H7 (cell line): ENCODE results near the gene RAB17. TPM values are rescaled to one million over a fixed set of nuclear protein-coding genes. Genes with fewer than 3 reads are reported as not detected.
"Not testable (repeated sequence)": the region's sequence is repeated elsewhere in the genome, so short reads cannot be mapped to it uniquely, and the experiment has no call there.

Experiments
- DNase-seq: peaks from one replicate; pipeline ENCODE4 v3.0.0; 2012
- H3K27me3 ChIP-seq: 2 replicates; pipeline ENCODE4 v1.6.0; 2011; ENCODE audit warnings: mild to moderate bottlenecking, low read length; ENCODE audit not compliant: control insufficient read depth, insufficient read depth
- H3K36me3 ChIP-seq: replicated peaks from 2 replicates; pipeline ENCODE4 v1.5.1; 2011; ENCODE audit warnings: low read length; ENCODE audit not compliant: control insufficient read depth, insufficient read depth
- H3K4me3 ChIP-seq: 2 replicates; pipeline ENCODE4 v1.5.1; 2011; ENCODE audit warnings: low read depth, mild to moderate bottlenecking, control low read depth, low read length, moderate library complexity; ENCODE audit not compliant: insufficient read depth
- total RNA-seq: library from RNA; depleted of rRNA; stranded (reverse); fragments of >200 nt; shearing (Covaris generic); gene quantifications from 2 replicates; pipeline ENCODE4 v1.2.3, GENCODE V29; 2014

RAB17 gene
- total RNA-seq, 1 experiment from 2014 or later = 25.5 TPM

GRCh38 chr2:237614151-237614720 lies 23.7 kb upstream of the RAB17 start:
- Histone ChIP-seq H3K27me3 (no peaks in the 10 kb centered on the region), H3K36me3 (no peaks in the 10 kb centered on the region), H3K4me3 (no peak overlapping the region)
- DNase-seq = peak; percentile 82

- Histone ChIP-seq H3K27me3 (no peaks in the 10 kb centered on the region), H3K4me3 (no peak overlapping the region), H3K36me3 (no peaks in the 10 kb centered on the region)
- peak; percentile 35 for DNase-seq
Observed at GRCh38 chr2:237613679-237614078, 23.1 kb upstream of the RAB17 start.

DNA sequence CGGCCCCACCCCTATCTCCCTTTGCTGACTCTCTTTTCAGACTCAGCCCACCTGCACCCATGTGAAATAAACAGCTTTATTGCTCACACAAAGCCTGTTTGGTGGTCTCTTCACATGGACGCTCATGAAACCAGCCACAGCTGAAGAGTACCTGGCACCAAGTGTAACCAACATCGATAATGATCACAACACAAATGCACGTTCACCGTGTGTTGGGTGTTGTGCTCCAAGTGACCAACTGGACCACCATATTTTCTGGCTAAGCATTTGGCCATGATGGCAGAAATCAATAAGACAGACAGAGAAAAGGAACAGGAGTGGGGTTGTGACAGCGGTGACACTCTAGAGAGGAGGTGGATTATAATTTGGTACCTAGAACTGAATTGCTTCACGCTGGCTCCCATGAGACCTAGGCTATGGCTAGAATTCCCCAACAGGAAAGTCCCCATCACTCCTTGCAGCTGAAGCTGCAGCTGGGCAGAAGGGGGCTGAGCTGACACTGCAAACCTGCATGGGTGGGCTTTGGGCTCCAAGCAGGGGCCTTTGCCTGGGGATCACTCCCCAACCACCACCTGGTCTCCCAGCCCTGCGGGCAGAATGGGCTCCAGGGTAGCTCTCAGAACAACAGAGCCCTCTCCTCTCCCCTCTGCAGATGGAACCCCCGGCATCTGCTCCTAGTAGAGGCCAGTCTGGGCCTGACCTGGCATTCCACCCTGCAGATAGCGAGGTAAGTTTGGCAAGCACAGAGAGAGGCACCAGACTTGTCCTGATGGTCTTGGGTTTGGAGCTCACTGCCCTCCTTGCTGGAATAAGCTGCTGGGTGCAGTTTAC lies 22.2 kb upstream of the RAB17 start:
- no peaks in the 10 kb centered on the region for H3K36me3 ChIP-seq
- DNase-seq = no peak
- H3K4me3 ChIP-seq = no peak overlapping the region
- H3K27me3 ChIP-seq = no peaks in the 10 kb centered on the region

DNA sequence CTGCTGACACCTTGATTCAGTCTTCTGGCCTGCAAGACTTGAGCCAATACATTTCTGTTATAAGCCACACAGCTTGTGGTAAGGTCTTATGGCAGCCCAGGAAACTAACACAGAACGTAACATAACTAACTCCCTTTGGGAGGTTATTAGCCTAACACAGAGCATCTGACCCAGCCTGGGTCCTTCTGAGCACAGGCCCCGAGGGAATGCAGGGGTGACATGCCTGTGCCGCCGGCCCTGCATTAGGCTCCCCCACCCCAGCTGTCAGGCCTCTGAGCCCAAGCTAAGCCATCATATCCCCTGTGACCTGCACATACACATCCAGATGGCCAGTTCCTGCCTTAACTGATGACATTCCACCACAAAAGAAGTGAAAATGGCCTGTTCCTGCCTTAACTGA lies 16.0 kb upstream of the RAB17 start:
- not testable (repeated sequence) for H3K36me3 ChIP-seq, DNase-seq, H3K27me3 ChIP-seq, H3K4me3 ChIP-seq

GRCh38 chr2:237604960-237605359 lies 14.4 kb upstream of the RAB17 start:
- no peaks in the 10 kb centered on the region for H3K27me3 ChIP-seq
- no peaks in the 10 kb centered on the region for H3K36me3 ChIP-seq
- no peak overlapping the region for H3K4me3 ChIP-seq
- DNase-seq = no peak

DNA sequence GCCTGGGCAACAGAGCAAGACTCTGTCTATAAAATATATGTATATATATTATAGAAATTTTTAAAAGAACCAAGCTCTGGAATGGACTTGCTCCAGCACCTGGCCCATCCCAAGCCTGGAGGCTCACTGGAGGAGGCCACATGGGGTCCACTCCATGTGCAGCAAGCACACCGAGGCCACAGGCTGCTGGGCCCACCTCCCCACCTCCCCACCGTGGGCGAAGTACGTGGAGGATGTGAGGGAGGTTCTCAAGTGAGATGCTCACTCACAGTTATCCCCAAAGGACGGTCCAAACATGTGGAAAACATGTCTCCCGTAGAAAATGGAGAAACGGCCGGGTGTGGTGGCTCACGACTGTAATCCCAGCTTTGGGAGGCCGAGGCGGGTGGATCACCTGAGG lies 13.9 kb upstream of the RAB17 start:
- Histone ChIP-seq H3K4me3 (no peak overlapping the region), H3K27me3 (no peaks in the 10 kb centered on the region), H3K36me3 (no peaks in the 10 kb centered on the region)
- DNase-seq = no peak

DNA sequence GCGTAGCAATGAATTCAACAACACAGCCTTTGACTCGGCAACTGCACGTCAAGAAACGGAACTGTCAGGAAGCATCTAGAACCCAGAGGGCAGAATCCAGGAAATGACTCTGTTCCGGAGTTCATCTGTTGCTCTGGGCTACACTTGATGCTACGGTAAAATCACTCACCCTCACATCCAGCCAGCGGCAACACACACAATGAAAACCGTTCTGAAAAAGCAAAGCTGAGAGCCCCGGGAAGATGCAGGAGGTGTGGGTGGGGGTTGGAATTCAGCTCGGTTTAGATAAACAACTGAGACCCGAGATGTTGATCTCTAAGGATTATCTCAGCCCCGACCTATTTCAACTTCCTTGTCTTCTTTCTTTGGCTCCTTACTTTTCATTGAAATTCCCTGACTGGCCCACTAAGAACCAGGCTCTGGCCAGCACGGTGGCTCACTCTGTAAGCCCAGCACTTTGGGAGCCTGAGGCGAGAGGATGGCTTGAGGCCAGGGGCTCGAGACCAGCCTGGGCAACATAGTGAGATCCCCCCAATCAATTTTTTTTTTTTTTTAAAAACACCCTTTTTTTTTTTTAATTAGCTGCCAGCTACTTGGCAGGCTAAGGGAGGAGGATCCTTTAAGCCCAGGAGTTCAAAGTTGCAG lies 13.3 kb upstream of the RAB17 start:
- no peaks in the 10 kb centered on the region for H3K27me3 ChIP-seq
- H3K4me3 ChIP-seq = no peak overlapping the region
- no peak for DNase-seq
- no peaks in the 10 kb centered on the region for H3K36me3 ChIP-seq

DNA sequence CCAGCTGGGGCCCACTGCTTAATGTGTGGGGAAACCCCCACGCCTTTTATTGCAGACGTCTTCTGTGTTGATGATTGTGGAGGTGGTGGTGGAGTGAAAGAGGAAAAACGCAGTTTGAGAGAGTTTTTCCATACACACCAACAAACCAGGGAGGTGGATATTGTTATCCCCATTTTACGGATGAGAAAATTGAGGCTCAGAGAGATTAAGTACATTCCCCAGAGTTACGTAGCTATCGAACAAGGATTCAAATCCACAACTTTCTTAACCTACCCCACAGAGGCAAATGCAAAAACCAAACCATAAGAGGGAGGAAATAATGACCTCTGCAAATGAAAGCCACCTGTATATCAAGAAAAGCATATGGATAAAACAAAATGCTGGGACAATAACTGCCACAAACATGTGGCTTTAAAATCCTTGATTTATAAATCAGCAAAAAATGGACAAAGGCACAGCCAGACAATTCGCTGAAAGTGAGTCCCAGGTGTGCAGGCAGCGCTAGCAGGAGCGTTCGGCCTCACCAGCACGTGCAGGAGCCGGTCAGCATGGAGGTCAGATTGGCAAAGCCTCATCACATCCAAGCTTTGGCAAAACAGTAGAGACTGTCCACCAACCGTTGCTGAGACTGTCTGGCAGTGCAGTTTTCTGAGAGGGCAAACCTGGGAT lies 12.6 kb upstream of the RAB17 start:
- Histone ChIP-seq H3K27me3 (no peaks in the 10 kb centered on the region), H3K4me3 (no peak overlapping the region), H3K36me3 (no peaks in the 10 kb centered on the region)
- no peak for DNase-seq

GRCh38 chr2:237602409-237602808 lies 11.9 kb upstream of the RAB17 start:
- DNase-seq = no peak
- Histone ChIP-seq H3K27me3 (no peaks in the 10 kb centered on the region), H3K4me3 (no peak overlapping the region), H3K36me3 (no peaks in the 10 kb centered on the region)

DNA sequence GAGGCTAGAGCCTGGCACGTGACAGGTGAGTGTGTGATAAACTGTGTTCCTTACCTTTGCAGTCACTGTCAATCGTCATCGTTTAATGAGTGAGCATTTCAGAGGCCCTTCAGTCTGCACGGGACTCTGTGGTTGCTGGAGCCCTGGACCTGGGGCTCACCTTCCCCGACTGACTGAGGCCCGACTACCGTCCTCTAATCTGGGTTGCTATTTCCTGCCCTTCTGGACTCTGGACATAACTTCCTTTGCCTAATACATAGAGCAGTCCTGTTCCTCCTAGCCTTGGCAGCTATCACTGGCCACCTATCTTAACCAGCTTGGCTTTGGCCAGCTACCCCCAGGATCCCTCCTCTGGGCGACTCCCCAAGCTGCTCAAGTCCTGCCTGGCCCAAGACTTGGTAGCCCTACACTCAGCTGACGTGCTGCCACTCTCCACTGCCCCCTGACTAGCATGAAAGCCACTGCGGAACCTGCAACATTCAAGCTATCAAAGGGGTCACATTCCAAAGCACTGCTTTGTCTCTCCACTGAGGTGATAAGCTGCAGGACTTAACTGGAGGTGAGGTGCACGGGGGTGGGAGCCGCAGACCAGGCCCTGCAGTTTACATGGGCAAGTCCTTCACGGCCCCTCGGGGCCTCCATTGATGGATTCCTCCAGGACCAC lies 11.1 kb upstream of the RAB17 start:
- Histone ChIP-seq H3K4me3 (no peak overlapping the region), H3K36me3 (no peaks in the 10 kb centered on the region), H3K27me3 (no peaks in the 10 kb centered on the region)
- DNase-seq = peak; percentile 75

- no peaks in the 10 kb centered on the region for H3K36me3 ChIP-seq
- H3K4me3 ChIP-seq = no peak overlapping the region
- no peak for DNase-seq
- no peaks in the 10 kb centered on the region; the same call in 1 of the 2 replicates for H3K27me3 ChIP-seq
Observed at GRCh38 chr2:237600205-237600846, 9.8 kb upstream of the RAB17 start.

DNA sequence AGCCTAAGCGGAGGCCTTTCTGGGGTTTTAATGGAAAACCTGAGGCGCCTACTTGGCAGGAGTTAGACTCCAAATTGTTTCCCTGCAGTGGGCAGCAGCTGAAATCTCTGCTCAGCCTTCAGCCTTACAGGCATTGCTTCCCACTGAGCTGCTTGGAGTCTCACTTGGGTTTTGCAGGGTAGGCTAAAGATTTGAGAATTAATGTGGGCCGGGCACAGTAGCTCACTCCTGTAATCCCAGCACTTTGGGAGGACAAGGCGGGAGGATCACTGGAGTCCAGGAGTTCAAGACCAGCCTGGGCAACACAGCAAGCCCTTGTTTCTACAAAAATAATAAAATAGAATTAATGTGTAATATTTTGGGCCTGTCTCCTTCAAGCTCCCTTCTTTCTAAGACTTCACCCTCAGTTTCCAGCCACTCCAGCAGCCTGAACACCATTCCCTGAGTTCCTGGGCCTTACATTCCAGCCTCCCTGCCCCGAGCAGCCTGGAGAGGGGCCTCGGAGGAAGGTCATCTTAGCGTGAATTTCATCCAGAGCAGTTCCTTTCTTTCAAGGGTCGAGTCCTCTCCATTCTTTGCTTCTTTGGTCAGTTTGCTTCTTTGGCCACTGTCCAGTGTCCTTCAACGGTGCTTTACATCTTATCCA lies 9.1 kb upstream of the RAB17 start:
- Histone ChIP-seq H3K36me3 (no peaks in the 10 kb centered on the region), H3K27me3 (no peaks in the 10 kb centered on the region; the same call in 1 of the 2 replicates), H3K4me3 (no peak overlapping the region)
- DNase-seq = no peak

DNA sequence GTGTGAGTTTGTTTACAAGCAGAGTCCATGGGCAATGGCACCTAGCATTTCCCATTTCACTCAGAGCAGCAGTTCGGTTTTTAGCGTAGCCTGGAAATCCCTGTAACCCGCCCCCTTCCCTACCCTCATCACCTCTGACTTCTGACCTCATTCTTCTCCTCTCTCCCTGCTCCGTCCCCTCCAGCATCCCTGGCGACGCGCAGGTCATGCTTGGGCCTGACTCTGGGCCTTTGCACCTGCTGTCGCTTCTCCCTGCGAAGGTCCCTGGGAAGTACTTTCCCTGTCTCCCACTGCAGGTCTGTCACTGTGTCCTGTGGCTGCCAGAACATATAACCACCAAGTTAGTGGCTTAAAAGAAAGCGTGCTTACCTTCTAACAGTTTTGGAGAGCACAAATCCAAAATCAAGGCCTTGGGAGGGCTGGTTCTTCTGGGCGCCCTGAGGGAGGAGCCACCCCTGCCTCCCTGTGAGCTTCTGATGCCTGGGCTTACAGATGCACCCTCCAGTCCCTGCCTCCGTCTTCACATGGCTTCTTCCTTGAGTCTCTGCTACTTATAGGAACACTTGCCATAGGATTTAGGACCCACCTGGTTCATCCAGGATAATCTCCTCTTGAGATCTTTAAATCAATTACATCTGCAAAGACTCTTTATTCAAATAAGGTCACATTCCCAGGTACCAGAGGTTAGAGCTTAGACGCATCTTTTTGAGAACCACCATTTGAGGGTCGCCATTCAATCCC lies 8.1 kb upstream of the RAB17 start:
- H3K36me3 ChIP-seq = no peaks in the 10 kb centered on the region
- H3K4me3 ChIP-seq = no peak overlapping the region
- no peaks in the 10 kb centered on the region; the same call in 1 of the 2 replicates for H3K27me3 ChIP-seq
- DNase-seq = no peak
